ENCODE measurements around the gene C22orf39. TPM values are rescaled to one million over a fixed set of nuclear protein-coding genes. Genes with fewer than 3 reads are reported as not detected.

The C22orf39 gene
- total RNA-seq, 1 donor from 2014 or later, result 36.4 TPM

GRCh38 chr22:19483481-19484244 is 36.2 kb upstream of the C22orf39 start:
- intact Hi-C loops (cut with DNase I), result no loop called here
- no peak for ATAC-seq
- Histone ChIP-seq H3K27me3 (ENCODE audit: low read depth) (no peaks in the 10 kb centered on the region), H3K9me3 (no peaks in the 10 kb centered on the region), H3K27ac (no peak overlapping the region), H3K4me3 (no peak overlapping the region), H3K36me3 (no peaks in the 10 kb centered on the region), H3K4me1 (peaks cover 5% of the 10 kb centered on the region)
- no peak for TF ChIP-seq CTCF (IDR thresholded peaks at IDR 0.05)
- DNase-seq, result no peak

- Histone ChIP-seq H3K4me3 (no peak overlapping the region), H3K9me3 (no peaks in the 10 kb centered on the region), H3K36me3 (no peaks in the 10 kb centered on the region), H3K4me1 (peaks cover 14% of the 10 kb centered on the region), H3K27ac (no peak overlapping the region), H3K27me3 (ENCODE audit: low read depth) (no peaks in the 10 kb centered on the region)
- intact Hi-C loops (cut with DNase I), result no loop called here
- ATAC-seq, result no peak
- no peak for TF ChIP-seq CTCF (IDR thresholded peaks at IDR 0.05)
- no peak for DNase-seq
Observed at GRCh38 chr22:19482297-19482696, 34.8 kb upstream of the C22orf39 start.

- H3K4me3 ChIP-seq, result no peak overlapping the region
- ATAC-seq (no peak), DNase-seq (no peak)
- no peak overlapping the region for H3K27ac ChIP-seq
- no peaks in the 10 kb centered on the region for H3K9me3 ChIP-seq
- H3K4me1 ChIP-seq, result peaks cover 28% of the 10 kb centered on the region
- no peaks in the 10 kb centered on the region for H3K27me3 ChIP-seq (ENCODE audit: low read depth)
- H3K36me3 ChIP-seq, result no peaks in the 10 kb centered on the region
- TF ChIP-seq CTCF (IDR thresholded peaks at IDR 0.05), result no peak
- intact Hi-C loops (cut with DNase I), result no loop called here
Observed at GRCh38 chr22:19480789-19481188, 33.3 kb upstream of the C22orf39 start.

- Histone ChIP-seq H3K4me3 (peak overlapping the region; percentile 98), H3K9me3 (no peaks in the 10 kb centered on the region), H3K27me3 (ENCODE audit: low read depth) (no peaks in the 10 kb centered on the region), H3K27ac (no peak overlapping the region), H3K4me1 (peaks cover 28% of the 10 kb centered on the region), H3K36me3 (peaks cover 4% of the 10 kb centered on the region)
- DNase-seq (no peak), ATAC-seq (peak in 1 of 2 donors; percentile 0)
- TF ChIP-seq CTCF (IDR thresholded peaks at IDR 0.05), result no peak
- intact Hi-C loops (cut with DNase I), result no loop called here
Observed at GRCh38 chr22:19480173-19480568, 32.7 kb upstream of the C22orf39 start.

- peak; percentile 97 for ATAC-seq
- H3K9me3 ChIP-seq, result no peaks in the 10 kb centered on the region
- H3K4me3 ChIP-seq, result peak within 1 kb of the TSS; percentile 98
- intact Hi-C loops (cut with DNase I), result no loop called here
- peaks cover 28% of the 10 kb centered on the region for H3K4me1 ChIP-seq
- peak within 1 kb of the TSS; percentile 99 for H3K27ac ChIP-seq
- H3K27me3 ChIP-seq (ENCODE audit: low read depth), result no peaks in the 10 kb centered on the region
- DNase-seq, result peak; percentile 97
- H3K36me3 ChIP-seq, result peaks cover 10% of the 10 kb centered on the region
- TF ChIP-seq CTCF (IDR thresholded peaks at IDR 0.05), result no peak
Observed at GRCh38 chr22:19479355-19480172, 32.1 kb upstream of the C22orf39 start, which contains the start of gene CDC45. Gene CDC45, plus strand, starts transcription at chr22:19479920. Its CDS starts 49 bp downstream, at chr22:19479969.

Measured in lower lobe of right lung (tissue), 2 donors.